Activated effector memory CD4-positive, alpha-beta T cell treated with Interleukin-2 at 50 U/mL for 16 hours (primary cell): ENCODE results near the gene SALL4.
"Not testable (repeated sequence)": the region's sequence is repeated elsewhere in the genome, so short reads cannot be mapped to it uniquely, and the experiment has no call there.

Source experiments
- DNase-seq: peaks from one replicate; pipeline ENCODE4 v3.0.0-alpha.2; 2020

The SALL4 gene

GRCh38 chr20:51763965-51764602 is 38.2 kb downstream of the SALL4 start:
- DNase-seq: no peak

- no peak for DNase-seq
Observed at GRCh38 chr20:51760905-51761546, 41.3 kb downstream of the SALL4 start.

DNA sequence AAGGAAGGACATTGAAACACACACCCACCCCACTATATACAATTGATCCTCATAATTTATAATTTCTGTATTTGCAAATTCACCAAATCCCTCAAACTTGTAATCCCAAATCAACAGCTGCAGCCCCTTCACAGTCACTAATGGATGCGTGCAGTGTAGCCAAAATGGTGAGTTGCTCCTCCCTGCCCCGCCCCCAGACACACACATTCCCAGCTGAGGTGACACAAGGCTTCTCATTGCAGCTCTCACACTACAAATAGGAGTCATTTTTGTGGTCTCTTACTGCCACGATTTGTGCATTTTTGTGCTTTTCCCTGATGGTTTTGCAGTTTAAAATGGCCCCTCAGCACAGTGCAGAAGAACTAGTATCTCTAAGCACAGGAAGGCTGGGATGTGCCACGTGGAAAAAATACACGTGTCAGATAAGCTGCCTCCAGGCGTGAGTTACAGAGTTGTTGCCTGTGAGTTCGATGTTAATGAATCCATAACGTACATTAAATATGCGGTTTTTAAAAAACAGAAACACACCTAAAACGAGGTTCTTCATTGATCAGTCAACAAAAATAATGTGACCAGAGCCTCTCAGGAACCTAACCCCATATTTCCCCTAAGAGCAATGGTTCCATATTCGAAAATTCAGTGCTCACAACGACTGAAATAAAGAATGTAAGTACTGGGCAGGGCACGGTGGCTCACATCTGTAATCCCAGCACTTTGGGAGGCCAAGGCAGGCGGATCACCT is 42.4 kb downstream of the SALL4 start:
- no peak for DNase-seq

DNA sequence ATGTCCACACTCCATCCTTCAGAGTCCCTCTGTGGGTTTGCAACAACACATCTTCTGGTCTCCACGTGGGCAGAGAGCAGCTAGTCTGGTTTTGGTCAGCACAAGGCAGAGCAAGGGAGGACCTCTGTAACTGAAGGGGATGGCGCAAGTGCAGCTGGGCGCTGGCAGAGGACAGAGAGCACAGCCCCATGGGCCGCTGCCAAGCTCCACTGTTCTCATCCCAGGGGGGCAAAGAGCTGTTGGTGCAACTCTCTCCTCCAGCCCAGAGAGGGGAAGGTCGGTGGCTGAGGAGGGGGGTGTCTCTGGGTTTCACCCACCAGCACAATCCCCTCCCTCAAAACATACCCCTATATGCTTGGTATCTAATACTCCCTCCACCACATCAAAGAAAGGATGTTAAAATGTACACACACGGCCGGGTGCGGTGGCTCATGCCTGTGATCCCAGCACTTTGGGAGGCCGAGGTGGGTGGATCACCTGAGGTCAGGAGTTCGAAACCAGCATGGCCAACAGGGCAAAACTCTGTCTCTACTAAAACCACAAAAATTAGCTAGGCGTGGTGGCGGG is 43.3 kb downstream of the SALL4 start:
- no peak for DNase-seq

GRCh38 chr20:51757226-51757625 is 45.1 kb downstream of the SALL4 start:
- DNase-seq: no peak

GRCh38 chr20:51756653-51757052 is 45.7 kb downstream of the SALL4 start:
- no peak for DNase-seq

DNA sequence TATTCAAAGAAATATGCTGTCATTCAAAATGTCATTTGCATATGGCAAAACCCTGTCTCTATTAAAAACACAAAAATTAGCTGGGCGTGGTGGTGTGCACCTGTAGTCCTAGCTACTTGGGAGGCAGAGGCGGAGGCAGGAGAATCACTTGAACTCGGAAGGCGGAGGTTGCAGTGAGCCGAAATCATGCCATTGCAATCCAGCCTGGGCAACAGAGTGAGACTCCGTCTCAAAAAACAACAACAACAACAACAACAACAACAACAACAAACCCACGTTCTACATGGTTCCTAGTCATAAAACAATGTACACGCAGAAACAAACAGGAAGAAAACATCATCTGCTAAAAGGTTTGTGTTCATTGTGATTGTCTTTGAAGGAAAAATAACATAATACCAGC is 49.1 kb downstream of the SALL4 start:
- not testable (repeated sequence) for DNase-seq

DNA sequence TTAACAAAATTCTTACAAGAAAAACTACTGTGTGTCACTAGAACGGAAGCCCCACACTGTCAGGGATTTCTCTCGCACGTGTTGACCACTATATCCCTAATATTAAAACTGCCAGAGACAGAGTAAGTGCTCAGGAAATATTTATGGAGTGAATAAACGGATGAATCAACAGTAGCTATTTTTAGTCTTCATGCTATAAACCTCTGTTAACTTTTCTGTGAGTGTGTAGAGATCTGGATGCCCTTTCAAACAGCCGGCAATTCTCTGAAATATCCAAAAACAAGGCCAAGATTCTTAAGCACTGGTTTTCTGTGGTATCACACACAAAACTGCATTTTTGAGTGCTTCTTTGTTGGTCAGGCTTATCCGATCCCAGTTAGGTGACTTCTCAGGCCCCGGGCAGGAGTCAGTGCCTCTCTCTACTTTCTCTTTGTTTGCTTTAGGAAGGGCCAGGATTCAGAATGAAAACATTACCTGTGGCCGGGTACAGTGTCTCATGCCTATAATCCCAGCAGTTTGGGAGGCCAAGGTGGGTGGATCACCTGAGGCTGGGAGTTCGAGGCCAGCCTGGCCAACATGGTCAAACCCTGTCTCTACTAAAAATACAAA is 49.9 kb downstream of the SALL4 start:
- no peak for DNase-seq

DNA sequence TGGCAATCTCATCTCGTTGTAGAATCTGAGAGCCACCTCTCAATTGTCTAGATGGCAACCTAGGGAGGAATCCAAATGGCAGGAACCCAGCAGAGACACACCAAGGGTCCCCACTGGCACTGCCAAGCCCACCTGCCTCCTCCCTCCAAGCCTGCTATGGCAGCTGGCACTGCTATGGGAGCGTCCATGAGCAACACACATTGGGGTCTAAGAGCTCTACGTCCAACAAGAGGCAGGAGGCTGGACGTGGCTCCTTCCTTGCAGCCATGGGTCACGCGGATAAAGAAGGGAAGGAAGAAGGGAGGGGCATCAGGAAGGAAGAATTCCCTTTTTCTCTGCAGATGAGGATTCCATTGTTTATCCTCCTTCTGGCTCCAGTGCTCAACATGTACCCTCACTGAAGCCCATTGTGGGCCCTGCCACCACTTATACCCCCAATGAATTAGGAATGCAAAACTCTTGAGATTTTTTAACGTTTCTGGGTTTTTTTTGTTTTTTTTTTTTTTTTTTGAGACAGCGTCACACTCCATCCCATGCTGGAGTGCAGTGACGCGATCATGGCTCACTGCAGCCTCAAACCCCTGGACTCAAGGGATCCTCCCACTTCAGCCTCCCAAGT is 51.4 kb downstream of the SALL4 start:
- DNase-seq: no peak

DNA sequence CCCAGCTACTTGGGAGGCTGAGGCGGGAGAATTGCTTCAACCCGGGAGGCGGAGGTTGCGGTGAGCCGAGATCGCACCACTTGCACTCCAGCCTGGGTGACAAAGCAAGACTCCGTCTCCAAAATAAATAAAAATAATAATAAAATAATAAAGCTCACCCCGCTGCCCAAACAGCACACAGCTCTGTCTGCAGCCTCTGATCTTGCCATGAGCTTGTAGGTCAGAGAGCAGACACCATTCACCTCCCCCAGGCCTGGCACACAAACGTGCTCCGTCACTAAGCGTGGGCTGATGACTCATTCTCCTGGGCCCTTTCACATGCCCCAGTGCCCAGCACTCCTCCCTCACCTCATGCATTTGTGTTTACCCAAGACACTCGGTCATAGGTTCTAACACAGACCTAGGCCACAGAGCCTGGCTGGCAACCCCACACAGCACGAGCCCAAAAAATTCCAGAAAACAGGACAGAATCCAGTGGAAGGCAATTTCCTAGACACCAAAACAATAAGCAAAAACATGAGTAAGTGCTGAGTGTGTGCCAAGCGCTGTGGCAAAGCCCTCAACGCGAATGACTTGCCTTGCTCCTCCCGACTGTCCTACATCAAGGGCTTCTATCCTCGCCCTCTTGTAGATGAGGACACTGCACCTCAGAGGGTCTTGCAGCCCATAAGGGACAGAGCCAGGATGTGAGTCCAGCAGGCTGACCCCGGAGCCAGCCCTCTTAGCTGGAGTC is 52.1 kb downstream of the SALL4 start:
- no peak for DNase-seq

DNA sequence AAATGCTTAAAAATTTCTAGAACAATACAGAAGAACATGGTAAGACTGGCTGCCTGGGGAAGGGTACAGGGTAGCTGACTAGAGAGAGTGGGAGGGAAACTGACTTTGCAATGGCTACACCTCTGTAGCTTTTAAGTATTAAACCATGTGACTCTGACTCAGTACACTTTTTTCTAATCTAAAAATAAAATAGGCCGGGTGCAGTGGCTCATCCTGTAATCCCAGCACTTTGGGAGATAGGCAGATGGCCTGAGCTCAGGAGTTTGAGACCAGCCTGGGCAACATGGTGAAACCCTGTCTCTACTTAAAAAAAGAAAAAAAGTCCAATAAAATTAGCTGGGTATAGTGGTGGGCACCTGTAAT is 52.7 kb downstream of the SALL4 start:
- DNase-seq: no peak

GRCh38 chr20:51747182-51747911 is 55.0 kb downstream of the SALL4 start:
- DNase-seq: no peak

GRCh38 chr20:51745804-51746203 is 56.5 kb downstream of the SALL4 start:
- DNase-seq: no peak

- no peak for DNase-seq
Observed at GRCh38 chr20:51740838-51741237, 61.5 kb downstream of the SALL4 start.

DNA sequence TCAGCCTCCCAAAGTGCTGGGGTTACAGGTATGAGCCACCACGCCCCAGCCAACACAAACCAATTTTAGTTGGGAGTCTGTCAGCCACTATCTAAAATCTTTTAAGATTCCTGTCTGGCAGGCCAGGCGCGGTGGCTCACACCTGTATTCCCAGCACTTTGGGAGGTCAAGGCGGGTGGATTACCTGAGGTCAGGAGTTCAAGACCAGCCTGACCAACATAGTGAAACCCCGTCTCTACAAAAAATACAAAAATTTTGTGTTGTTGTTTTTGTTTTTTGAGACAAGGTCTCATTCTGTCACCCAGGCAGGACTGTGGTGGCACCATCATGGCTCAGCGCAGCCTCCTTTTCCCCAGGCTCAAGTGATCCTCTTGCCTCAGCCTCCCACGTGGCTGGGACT is 62.0 kb downstream of the SALL4 start:
- not testable (repeated sequence) for DNase-seq

DNA sequence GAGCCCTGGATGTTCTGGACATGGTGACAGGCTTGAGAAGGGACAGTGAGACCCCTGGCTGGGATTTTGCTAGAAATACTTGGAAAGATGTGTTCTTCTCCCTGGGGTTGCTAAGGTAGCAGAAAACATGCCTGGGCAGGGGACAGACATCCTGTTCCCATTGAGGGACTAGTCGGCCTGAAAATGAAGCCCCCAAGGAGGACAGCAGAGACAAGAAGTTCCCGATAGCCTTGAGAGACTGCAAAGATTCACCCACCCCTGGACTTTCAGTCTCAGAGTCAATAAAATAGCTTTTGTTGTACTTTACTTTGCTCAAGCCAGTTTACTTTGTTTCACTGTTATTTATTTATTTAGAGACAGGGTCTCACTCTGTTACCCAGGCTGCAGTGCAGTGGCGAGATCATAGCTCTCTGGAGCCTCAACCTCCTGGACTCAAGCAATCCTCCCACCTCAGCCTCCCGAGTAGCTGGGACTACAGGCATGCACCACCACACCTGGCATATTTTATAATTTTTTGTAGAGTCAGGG is 62.5 kb downstream of the SALL4 start:
- no peak for DNase-seq

DNA sequence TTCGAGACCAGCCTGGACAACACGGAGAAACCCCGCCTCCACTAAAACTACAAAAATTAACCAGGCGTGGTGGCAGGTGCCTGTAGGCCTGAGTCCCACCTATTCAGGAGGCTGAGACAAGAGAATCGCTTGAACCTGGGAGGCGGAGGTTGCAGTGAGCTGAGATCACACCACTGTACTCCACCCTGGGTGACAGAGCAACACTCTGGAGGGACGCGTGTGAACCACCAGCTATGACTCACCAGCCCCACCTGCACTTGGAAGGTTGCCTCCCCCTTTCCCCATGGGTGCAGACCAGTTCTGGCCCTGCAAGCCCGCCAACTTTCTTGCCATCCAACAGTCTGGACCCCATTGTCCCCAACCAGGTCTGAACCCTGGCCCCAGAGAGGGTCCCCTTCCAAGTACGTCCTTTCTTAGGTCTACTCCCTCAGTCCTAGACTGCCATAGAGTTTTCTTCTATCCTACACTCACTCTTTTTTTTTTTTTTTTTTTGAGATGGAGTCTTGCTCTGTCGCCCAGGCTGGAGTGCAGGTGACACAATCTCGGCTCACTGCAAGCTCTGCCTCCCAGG is 63.4 kb downstream of the SALL4 start:
- no peak for DNase-seq

DNA sequence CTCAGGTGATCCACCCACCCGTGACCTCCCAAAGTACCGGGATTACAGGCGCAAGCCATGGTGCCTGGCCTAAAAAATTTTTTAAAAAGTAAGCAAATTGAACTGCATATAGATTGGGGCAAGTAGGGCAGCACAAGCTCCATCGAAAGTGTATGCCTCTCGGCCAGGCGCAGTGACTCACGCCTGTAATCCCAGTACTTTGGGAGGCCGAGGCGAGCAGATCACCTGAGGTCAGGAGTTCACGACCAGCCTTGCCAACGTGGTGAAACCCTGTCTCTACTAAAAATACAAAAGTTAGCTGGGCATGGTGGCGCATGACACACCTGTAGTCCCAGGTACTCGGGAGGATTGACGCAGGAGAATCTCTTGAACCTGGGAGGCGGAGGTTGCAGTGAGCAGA is 64.1 kb downstream of the SALL4 start:
- DNase-seq: not testable (repeated sequence)

GRCh38 chr20:51736947-51737346 is 65.4 kb downstream of the SALL4 start:
- no peak for DNase-seq

- no peak for DNase-seq
Observed at GRCh38 chr20:51735728-51736600, 66.4 kb downstream of the SALL4 start.
